Measurements from ENCODE around the gene HOXD3.

Gene HOXD3

DNA sequence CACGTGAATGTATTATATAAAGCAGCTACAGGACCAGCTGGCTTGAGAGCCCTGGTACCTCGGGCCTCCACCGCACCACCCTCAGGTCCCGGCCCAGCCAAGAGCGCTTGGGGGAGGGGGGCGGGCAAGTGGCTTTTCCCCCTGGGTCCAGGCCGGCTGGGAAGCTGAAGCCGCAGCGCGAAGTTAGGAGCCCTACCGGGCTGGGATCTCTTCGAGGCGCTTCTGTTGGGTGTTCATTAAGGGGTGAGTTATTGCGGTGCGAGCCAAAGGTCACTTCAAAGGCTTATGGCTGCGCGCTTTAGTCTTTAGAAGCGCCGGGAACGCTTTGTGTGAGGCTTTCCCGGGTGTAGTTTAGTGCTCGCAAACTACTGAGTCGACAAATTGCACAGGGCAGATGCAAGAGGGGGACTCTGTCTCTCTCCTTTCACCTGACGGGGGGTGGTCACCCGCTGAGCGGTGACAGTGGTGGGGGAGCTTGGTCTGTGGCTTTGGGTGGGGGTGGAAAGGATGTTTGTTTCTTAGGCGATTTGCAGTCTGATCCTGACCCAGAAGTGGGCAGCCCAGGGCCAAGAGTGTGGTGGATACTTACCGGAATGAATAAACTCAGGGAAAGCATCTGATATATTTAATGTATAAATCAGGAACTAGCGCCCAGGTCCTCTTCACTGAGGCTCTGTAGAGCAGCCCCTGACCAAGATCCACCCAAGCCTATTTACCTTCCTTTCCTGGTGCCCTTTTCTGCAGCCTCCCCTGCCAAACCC, 6.0 kb downstream of the HOXD3 start:
- no peak for DNase-seq (ENCODE audit: low read depth)

DNA sequence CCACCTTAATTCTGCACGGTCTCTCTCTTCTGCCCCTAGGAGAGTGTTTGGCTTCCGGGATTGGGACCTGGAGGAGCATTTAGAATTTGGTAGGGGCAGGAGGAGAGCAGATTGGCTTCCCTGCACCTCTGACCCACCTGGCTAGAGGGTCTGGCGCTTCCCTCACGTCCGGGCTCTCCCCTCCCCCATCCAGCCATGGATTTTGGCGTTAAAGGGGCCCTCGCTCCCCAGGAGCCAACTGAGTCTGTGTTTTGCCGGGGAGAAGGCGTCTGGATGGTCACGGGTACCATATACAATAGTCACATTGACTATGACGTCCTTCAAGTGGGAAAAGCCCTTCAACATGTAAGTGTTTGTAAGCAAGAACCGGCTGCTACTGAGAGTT, 6.6 kb downstream of the HOXD3 start:
- no peak for DNase-seq (ENCODE audit: low read depth)

DNA sequence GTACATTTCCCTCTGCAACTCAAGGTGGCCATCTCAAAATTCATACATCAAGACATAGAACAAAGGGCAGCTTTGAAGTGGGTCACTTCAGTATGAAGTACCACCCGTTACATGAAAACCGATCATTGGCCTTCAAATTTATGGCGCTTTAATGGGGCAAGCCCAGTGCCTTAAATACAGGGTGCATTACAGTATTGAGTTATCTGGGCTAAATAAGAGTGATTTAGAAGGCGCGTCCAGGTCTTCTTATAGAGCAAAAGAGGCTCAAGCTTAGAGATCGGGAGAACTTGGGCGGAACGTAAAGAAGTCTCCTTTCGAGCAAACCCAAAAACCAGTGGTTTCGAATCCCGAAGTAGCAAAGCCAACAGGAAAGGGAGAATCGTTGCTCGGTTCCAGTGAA, 7.1 kb downstream of the HOXD3 start:
- DNase-seq (ENCODE audit: low read depth) = no peak

DNA sequence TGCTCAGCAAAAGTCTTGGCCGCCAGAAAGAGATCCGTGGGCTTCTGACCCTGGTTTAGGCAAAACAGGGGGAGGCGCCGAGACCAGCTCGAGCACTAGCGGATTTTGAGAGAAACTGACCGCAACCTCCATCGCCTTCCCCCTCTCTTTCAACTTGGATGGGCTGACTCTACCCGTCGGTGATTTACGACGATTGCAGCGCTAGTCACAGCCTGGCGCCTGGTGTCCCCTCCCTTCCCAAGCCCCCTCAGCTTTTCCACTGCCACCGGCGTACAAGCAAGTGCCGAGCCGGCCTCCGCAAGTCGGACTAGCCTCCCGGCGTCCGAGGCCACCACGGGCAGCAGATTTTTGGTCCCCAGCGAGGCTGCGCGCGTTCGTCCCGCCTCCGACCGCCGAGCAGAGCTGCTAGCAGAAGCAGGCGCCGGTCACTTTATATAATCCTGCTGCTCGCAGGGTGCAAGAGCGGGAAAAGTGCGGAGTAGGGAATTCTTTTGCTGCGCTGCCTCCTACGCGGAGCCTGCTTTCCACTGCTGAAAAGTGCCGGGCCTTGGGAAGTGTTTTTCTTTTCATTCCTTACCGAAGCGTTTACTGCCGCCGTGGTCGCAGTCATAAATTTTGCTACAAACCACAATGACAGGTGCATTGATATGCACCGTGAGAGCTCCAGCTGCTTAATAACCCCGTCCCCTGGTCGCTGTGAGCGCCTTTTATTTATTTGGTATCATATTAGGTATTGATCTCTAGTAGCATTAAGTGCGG, 7.7 kb downstream of the HOXD3 start:
- DNase-seq (ENCODE audit: low read depth) = no peak

DNA sequence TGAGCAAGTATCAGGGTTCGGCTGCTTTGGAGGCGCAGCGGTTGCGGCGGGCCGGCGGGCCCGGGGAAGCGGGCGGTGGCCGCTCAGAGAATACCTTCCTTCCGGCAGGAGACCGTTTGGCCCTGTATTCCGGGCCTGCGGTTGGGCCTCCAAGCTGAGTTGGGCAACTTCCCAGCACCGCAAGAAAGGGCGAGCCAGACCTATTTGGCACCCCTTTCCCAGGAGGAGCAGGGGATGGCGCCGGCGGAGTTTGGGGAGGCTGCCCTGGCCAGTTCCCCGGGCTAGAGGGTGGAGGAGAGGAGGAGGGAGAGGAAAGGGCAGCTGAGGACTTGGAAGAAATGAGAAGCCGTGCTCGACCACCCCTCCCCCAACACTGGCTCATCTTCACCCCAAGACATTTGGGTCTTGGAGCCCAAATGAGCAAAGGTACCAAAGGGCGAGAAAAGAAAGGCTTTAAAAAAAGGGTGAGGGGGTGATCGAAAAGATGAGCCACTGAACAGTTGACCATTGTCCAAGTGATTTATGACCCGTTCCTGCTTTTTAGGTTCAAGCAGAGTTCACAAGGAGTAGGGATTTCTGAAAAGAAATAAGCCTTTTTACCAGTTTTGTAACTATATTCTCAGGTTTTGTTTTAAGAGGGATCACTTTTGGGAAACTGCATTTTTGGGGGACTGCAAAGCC, 8.4 kb downstream of the HOXD3 start:
- no peak for DNase-seq (ENCODE audit: low read depth)

DNA sequence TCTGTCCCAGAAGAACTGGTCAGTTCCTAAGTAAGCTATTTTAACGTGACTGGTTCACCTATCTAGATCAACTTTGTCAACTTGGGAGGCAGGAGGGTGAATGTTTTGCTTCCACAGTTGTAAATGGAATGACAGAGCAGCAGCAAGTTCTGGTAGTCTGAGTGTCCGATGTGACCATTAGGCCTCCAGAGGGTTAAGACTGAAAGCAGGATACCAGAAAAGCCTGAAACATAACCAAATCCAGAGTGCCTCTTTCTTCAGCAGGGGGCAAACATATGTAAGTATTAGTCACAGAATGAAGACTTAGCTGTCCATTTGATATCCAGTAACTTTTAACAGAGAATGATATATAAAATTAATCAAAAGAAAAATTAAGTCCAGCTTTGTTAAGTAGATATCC, 9.2 kb downstream of the HOXD3 start:
- DNase-seq (ENCODE audit: low read depth) = no peak

DNA sequence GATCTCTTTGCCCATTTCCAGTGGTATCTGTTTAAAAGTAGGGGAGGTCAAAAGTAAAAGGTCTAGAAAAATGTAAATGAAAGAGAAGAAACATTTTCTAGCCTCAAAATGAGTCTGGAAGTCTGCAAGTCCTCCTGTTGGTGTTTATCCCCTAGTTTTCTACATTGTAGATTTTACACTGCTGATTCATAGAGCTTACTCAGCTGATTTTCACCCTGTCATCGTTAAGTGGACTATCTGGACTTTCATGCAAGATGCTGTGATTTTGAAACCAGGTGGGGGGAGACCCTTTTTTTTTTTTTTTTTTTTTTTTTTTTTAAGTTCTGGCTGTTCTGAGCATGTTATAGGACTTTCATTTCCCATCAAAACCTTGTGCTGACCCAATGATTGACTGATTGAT, 10.3 kb downstream of the HOXD3 start:
- no peak for DNase-seq (ENCODE audit: low read depth)

DNA sequence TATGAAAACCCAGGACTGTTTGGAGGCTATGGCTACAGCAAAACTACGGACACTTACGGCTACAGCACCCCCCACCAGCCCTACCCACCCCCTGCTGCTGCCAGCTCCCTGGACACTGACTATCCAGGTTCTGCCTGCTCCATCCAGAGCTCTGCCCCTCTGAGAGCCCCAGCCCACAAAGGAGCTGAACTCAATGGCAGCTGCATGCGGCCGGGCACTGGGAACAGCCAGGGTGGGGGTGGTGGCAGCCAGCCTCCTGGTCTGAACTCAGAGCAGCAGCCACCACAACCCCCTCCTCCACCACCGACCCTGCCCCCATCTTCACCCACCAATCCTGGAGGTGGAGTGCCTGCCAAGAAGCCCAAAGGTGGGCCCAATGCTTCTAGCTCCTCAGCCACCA, 12.1 kb downstream of the HOXD3 start:
- DNase-seq (ENCODE audit: low read depth) = no peak

DNA sequence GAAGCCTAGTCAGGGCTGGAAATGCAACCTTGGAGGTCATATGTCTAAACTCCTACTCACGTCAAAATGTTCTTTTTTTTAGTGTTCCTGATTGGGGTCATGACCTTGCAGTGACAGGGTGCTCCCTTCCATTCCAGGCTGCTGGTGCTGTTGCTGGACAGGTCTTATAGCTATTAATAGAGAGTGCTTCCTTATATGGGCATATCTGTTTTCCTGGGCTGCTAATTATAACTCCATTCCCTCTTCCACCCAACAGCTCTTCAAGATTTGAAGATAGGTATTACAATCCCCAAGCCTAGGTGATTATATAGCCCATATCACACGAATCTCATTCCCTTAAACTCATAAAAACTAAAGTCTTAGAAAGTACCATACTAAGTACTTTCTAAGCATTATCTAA, 12.6 kb downstream of the HOXD3 start:
- no peak for DNase-seq (ENCODE audit: low read depth)

DNA sequence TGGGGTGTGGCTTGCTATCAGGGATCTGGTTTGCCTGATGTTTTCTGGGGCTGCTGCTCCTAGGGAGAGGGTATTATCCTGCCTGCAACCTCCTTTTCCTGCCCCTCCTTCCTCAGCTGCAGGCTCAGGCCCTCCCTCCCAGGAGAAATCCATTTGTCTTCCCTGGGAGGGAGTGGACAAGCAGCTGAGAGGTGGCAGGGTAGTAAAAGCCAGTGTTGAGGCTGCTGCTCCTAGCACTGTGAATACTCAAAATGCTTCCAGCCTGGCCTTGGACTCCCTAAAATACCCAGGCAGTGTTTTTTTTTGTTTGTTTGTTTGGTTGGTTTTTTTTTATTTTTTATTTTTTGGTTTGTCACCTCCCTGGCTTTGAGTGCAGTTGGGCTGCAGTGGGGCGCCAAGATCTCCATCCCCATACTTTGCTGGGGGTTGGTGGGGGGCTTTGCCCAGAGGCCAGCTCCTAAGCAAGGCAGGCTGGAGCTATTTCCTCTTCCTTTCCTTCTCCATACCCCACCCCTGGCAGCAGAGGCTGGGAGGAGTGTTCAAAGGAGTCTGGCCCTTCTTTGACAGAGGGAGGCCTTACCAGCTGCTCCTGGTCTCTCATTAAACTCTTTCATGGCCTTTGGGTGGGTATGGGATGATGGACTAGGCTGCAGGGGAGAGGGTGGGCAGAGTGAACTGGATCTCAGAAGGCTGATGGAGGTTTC, 13.6 kb downstream of the HOXD3 start:
- DNase-seq (ENCODE audit: low read depth) = no peak

DNA sequence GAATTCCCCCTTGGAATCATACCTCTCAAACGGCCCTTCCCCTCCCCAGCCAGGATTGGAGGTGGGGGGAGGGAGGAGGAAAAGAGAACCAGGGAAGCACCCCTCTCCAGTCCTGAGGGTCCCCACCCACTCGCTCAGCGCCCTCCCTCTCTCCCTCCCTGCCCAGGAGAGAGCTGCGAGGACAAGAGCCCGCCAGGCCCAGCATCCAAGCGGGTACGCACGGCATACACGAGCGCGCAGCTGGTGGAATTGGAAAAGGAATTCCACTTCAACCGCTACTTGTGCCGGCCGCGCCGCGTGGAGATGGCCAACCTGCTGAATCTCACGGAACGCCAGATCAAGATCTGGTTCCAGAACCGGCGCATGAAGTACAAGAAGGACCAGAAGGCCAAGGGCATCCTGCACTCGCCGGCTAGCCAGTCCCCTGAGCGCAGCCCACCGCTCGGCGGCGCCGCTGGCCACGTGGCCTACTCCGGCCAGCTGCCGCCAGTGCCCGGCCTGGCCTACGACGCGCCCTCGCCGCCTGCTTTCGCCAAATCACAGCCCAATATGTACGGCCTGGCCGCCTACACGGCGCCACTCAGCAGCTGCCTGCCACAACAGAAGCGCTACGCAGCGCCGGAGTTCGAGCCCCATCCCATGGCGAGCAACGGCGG, 14.4 kb downstream of the HOXD3 start:
- no peak for DNase-seq (ENCODE audit: low read depth)

DNA sequence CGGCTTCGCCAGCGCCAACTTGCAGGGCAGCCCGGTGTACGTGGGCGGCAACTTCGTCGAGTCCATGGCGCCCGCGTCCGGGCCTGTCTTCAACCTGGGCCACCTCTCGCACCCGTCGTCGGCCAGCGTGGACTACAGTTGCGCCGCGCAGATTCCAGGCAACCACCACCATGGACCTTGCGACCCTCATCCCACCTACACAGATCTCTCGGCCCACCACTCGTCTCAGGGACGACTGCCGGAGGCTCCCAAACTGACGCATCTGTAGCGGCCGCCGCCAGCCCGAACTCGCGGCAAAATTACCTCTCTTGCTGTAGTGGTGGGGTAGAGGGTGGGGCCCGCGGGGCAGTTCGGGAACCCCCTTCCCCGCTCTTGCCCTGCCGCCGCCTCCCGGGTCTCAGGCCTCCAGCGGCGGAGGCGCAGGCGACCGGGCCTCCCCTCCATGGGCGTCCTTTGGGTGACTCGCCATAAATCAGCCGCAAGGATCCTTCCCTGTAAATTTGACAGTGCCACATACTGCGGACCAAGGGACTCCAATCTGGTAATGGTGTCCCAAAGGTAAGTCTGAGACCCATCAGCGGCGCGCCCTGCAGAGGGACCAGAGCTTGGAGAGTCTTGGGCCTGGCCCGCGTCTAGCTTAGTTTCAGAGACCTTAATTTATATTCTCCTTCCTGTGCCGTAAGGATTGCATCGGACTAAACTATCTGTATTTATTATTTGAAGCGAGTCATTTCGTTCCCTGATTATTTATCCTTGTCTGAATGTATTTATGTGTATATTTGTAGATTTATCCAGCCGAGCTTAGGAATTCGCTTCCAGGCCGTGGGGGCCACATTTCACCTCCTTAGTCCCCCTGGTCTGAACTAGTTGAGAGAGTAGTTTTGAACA, 15.1 kb downstream of the HOXD3 start:
- no peak for DNase-seq (ENCODE audit: low read depth)

DNA sequence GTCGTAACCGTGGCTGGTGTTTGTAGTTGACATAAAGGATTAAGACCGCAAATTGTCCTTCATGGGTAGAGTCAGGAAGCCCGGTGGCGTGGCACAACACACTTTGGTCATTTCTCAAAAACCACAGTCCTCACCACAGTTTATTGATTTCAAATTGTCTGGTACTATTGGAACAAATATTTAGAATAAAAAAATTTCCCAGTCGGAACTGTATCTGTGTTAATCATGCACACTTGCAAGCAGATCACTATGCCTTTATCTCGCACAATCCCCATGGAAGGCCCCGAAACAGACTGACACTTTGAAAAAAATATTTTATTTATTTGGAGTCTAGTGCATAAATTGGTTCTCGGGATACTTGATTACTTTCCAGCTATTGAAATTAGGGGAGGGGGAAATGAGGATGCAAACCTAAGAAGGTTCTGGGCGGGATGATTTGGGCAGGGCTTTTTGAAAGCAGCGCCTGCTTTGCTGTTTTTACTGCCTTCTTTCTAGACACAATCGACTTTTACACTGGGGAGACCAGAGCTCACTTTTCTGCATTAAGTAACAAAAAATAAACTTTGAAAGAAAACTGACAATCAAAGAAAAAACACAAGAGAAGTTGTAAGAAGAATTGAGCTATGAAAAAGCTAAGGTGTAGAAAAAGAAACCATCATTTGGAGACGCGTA, 15.9 kb downstream of the HOXD3 start:
- no peak for DNase-seq (ENCODE audit: low read depth)

DNA sequence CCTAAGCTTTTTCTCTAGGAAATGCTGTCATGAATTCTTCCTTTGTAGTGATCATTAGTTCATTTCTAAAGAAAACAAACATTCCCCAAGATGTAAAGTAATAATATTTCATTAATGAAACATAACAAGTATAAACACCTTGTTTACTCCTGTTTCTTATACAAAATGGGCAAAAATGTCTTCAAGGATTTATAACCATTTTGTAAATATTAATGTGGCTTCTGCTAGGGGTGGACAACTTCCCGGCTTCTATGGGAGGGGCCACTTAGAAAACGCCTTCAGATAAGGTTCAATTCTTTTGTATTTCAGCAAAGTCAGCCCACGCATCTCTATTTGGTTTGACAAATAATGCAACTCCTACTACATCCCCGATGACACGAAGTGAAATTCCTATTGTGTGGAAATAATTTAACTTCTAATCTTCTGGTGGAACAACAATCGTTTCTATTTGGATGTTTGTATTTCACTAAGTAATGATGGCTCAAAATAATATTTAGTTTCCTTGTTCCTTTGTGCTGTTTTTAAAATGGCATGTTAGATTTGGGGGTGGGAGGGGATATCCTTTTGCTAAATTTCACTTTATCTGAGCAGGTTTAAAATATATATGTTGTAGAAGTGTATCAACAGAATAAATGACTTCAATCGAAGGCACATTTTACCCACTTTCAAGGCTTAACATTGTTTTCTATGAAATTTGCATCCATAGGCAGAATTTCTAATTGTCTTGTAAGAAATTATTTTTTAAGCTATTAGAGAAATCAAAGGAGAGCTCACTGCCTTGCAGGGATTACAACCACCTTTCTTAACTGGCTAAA, 16.7 kb downstream of the HOXD3 start:
- no peak for DNase-seq (ENCODE audit: low read depth)

DNA sequence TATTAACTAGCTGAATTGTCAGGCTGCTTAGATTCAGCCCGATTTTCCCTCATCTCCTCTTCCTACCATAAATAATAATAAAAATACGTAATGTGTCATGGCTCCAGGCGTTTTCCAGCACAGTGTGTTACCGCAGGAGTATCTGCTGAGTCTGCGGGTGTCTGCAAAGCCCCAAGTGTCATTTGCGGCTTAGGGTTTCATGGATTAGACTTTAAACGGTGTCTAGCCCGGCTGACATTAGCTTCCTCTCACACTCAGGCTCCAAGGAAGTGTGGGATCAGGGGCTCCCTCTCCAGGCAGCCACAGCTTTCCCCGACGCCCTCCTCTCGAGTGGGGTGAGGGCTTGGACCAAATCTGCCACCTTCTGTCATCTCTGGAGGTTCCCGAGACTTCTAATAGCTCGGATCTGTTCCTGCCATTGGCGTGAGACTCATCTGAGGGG, 17.3 kb downstream of the HOXD3 start:
- DNase-seq (ENCODE audit: low read depth) = no peak

DNA sequence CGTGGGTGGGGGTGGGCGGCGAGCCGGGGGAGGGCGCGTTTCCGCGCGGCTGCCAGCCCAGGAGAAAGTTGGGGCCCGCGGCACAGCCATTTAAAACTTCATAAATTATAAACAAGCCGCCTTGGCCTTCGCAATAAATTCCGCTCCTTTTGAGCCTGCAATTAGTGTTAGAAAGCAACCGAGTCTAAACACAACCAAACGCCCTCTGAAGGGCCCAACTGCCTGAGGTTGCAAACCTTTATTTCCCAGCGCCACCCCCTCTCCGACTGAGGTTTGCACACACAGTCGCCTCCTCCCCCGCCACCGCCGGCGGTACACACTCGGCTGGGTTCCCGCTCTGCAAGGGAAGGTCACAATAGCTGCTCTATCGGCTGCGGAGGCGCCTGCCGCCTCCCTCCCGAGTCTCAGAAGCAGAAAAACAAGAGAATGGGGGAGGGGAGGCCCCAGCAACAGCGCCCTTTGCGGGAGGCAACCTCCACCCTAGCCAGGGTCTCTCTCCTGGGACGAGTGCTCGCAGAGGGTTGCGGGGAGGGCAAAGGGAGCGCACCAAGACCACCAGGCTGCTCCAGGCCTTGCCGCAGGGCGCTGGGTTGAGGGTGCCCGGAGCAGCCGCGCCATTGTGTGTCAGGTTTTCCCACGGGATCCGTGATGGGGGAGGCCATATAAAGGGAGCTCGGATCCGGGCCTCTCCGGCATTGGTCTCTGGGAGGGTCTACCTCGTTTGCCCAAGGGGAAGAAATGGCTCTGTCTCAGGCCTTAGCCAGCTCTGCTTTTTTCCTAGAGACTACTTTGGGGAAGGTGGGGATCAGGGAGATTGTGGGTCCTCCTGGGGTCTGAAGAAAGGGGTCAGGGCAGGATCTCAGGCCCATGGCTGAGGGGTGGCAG, 18.0 kb downstream of the HOXD3 start:
- no peak for DNase-seq (ENCODE audit: low read depth)

DNA sequence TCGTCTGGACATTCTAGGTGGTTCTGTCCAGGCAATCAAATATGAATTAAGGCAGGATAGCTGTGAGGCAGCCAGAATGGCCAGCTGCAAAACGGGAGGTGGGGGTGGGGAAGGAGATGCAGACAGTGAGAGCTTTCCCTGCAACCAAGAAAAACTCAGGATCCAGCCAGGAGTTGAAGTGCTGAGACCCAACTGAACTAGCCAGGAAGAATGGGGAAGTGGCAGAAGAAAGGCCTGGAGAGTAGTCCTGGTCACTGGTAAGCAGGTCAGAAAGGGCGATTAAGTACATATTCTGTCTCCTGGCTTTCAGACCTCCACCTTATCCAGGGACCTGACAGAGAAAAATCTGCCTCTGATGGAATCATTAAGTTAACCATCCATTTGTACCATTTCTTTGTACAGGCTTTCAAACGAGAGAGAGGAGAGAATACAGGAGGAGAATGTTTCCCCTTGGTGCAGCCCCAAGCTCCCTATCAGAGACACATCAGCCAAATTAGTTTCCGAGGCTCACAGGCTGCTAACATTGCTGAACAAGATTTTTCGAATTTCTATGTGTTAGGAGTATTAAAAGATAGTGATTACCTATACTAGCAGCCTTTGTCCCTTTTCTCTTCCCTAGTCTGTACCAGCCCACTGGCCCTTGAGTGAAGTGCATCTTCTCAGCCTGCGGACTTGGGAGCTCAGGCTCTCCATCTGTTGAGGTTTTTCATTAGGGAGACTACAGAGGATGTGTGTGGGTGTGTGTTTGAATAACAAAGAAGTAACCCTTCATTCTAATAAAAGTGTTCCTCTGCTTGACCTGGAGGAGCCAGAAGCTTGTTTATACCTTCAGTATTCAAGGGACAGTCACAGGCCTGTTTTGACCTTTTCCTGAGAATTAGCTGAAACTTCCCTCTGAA, 18.9 kb downstream of the HOXD3 start:
- no peak for DNase-seq (ENCODE audit: low read depth)
